Hepatocyte (in vitro differentiated cells): ENCODE data around the gene MARCHF9. TPM values are rescaled to one million over a fixed set of nuclear protein-coding genes. Genes with fewer than 3 reads are reported as not detected.

ENCODE experiments used
- DNase-seq: peaks from one replicate; pipeline ENCODE4 v3.0.0-alpha.2; 2016; ENCODE audit warnings: low spot score
- H2AFZ ChIP-seq: fragments of 200-600 bp; sonication (generic); 2 replicates; pipeline ENCODE4 v1.6.0; 2016; ENCODE audit warnings: antibody characterized with exemption, mild to moderate bottlenecking
- H3K27ac ChIP-seq: fragments of 200-600 bp; sonication (generic); 2 replicates; pipeline ENCODE4 v1.5.1; 2016; ENCODE audit warnings: mild to moderate bottlenecking
- H3K27me3 ChIP-seq: fragments of 200-600 bp; sonication (generic); 2 replicates; pipeline ENCODE4 v1.6.1; 2016
- H3K36me3 ChIP-seq: fragments of 200-600 bp; sonication (generic); replicated peaks from 2 replicates; pipeline ENCODE4 v1.5.1; 2016; ENCODE audit warnings: low read depth; ENCODE audit not compliant: insufficient read depth
- H3K4me1 ChIP-seq: fragments of 200-600 bp; sonication (generic); 2 replicates; pipeline ENCODE4 v1.5.1; 2016; ENCODE audit warnings: mild to moderate bottlenecking, moderate library complexity; ENCODE audit not compliant: insufficient read depth
- H3K4me2 ChIP-seq: fragments of 200-600 bp; sonication (generic); 2 replicates; pipeline ENCODE4 v1.6.0; 2016
- H3K4me3 ChIP-seq: fragments of 200-600 bp; sonication (generic); 2 replicates; pipeline ENCODE4 v1.5.1; 2016; ENCODE audit warnings: mild to moderate bottlenecking
- H3K79me2 ChIP-seq: fragments of 200-600 bp; sonication (generic); 2 replicates; pipeline ENCODE4 v1.6.0; 2017; ENCODE audit warnings: mild to moderate bottlenecking
- H3K9me2 ChIP-seq: fragments of 200-600 bp; sonication (generic); replicated peaks from 2 replicates; pipeline ENCODE4 v1.6.0; 2017; ENCODE audit warnings: mild to moderate bottlenecking; ENCODE audit not compliant: insufficient read depth
- H3K9me3 ChIP-seq: fragments of 200-600 bp; sonication (generic); 2 replicates; pipeline ENCODE4 v1.5.1; 2016; ENCODE audit warnings: low read depth, mild to moderate bottlenecking
- H4K20me1 ChIP-seq: fragments of 200-600 bp; sonication (generic); 2 replicates; pipeline ENCODE4 v1.6.0; 2016; ENCODE audit warnings: mild to moderate bottlenecking; ENCODE audit not compliant: insufficient read depth, poor library complexity, severe bottlenecking
- EZH2 ChIP-seq: fragments of 200-600 bp; sonication (generic); IDR thresholded peaks from 2 replicates; pipeline ENCODE4 v1.6.1; 2016; ENCODE audit warnings: antibody characterized with exemption, mild to moderate bottlenecking, borderline replicate concordance
- EZH2phosphoT487 ChIP-seq: fragments of 200-600 bp; sonication (generic); IDR thresholded peaks from one replicate; pipeline ENCODE4 v1.6.1; 2018; ENCODE audit warnings: antibody characterized with exemption, mild to moderate bottlenecking, low read depth, moderate library complexity; ENCODE audit not compliant: unreplicated experiment, severe bottlenecking
- WGBS: methylation state at CpG from one replicate; pipeline ENCODE4 v1.1.6; 2016; ENCODE audit warnings: low lambda C conversion rate; ENCODE audit errors: missing lambda C conversion rate; 5-methylcytosine and 5-hydroxymethylcytosine counted together
- polyA plus RNA-seq: library from polyadenylated mRNA; unstranded; fragments of >200 nt; fragmentation: Nextera tagmentation; extraction: Ambion mirVana; gene quantifications from 2 replicates; pipeline ENCODE4 v1.2.1, GENCODE V29; 2016
- total RNA-seq: library from RNA; depleted of rRNA; stranded (reverse); fragments of >200 nt; gene quantifications from 2 replicates; pipeline ENCODE4 v1.2.3, GENCODE V29; 2014
- TF ChIP-seq, protein P1 (sequence below): fragments of 200-600 bp; sonication (generic); IDR thresholded peaks from 2 replicates; pipeline ENCODE4 v1.5.1; 2016; ENCODE audit warnings: antibody characterized with exemption, mild to moderate bottlenecking; ENCODE audit not compliant: poor library complexity

MARCHF9 gene
- total and polyA plus RNA-seq, 2 experiments from 2014 or later = 13.6 to 16.9 TPM

- Histone ChIP-seq H3K79me2 (peaks cover 35% of the 10 kb centered on the region), H3K9me3 (no peaks in the 10 kb centered on the region), H3K27ac (peak overlapping the region; percentile 96), H3K36me3 (peaks cover 3% of the 10 kb centered on the region), H3K4me3 (peak overlapping the region; percentile 46), H4K20me1 (no peaks in the 10 kb centered on the region), H3K9me2 (no peaks in the 10 kb centered on the region), H2AFZ (no peak overlapping the region), H3K4me1 (peaks cover 23% of the 10 kb centered on the region), H3K4me2 (peak overlapping the region; percentile 88), H3K27me3 (no peaks in the 10 kb centered on the region)
- no peak for TF ChIP-seq EZH2
- TF ChIP-seq, protein P1, sequence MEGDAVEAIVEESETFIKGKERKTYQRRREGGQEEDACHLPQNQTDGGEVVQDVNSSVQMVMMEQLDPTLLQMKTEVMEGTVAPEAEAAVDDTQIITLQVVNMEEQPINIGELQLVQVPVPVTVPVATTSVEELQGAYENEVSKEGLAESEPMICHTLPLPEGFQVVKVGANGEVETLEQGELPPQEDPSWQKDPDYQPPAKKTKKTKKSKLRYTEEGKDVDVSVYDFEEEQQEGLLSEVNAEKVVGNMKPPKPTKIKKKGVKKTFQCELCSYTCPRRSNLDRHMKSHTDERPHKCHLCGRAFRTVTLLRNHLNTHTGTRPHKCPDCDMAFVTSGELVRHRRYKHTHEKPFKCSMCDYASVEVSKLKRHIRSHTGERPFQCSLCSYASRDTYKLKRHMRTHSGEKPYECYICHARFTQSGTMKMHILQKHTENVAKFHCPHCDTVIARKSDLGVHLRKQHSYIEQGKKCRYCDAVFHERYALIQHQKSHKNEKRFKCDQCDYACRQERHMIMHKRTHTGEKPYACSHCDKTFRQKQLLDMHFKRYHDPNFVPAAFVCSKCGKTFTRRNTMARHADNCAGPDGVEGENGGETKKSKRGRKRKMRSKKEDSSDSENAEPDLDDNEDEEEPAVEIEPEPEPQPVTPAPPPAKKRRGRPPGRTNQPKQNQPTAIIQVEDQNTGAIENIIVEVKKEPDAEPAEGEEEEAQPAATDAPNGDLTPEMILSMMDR = no peak
- no peak for TF ChIP-seq EZH2phosphoT487
- WGBS = 88% methylated on average over 15 of the region's 15 CpGs
- no peak for DNase-seq
These were observed 4.1 kb upstream of the MARCHF9 start for GRCh38 chr12:57750561-57751431.

- 8% methylated on average over 8 of the region's 8 CpGs for WGBS
These were observed 3.5 kb upstream of the MARCHF9 start for GRCh38 chr12:57751432-57751787.

GRCh38 chr12:57751788-57752667 lies 2.9 kb upstream of the MARCHF9 start, which contains the start of gene CDK4:
CDK4 (minus strand) TSS chr12:57752310; CDS start chr12:57751717, 593 bp downstream.
- Histone ChIP-seq H3K36me3 (peaks cover 3% of the 10 kb centered on the region), H3K9me2 (no peaks in the 10 kb centered on the region), H3K4me1 (peaks cover 22% of the 10 kb centered on the region), H2AFZ (peak within 1 kb of the TSS; percentile 42), H3K79me2 (peaks cover 38% of the 10 kb centered on the region), H3K4me2 (peak within 1 kb of the TSS; percentile 88), H3K9me3 (no peaks in the 10 kb centered on the region), H4K20me1 (peaks cover 3% of the 10 kb centered on the region), H3K4me3 (peak within 1 kb of the TSS; percentile 46), H3K27me3 (no peaks in the 10 kb centered on the region), H3K27ac (peak within 1 kb of the TSS; percentile 96)
- 1% methylated on average over 57 of the region's 58 CpGs for WGBS
- peak; percentile 100 for DNase-seq
- TF ChIP-seq, protein P1 = no peak
- TF ChIP-seq EZH2phosphoT487 = no peak

More at GRCh38 chr12:57751432-57751787, 3.5 kb upstream of the MARCHF9 start:
- no peak overlapping the region for H2AFZ ChIP-seq
- no peaks in the 10 kb centered on the region for H3K27me3 ChIP-seq
- H3K27ac ChIP-seq = peak overlapping the region; percentile 96
- peak overlapping the region; percentile 46 for H3K4me3 ChIP-seq
- H3K9me3 ChIP-seq = no peaks in the 10 kb centered on the region
- peaks cover 3% of the 10 kb centered on the region for H3K36me3 ChIP-seq
- peaks cover 35% of the 10 kb centered on the region for H3K79me2 ChIP-seq
- peak overlapping the region; percentile 88 for H3K4me2 ChIP-seq
- DNase-seq = no peak
- peaks cover under 1% of the 10 kb centered on the region for H4K20me1 ChIP-seq
- H3K9me2 ChIP-seq = no peaks in the 10 kb centered on the region
- peaks cover 22% of the 10 kb centered on the region for H3K4me1 ChIP-seq
- TF ChIP-seq EZH2phosphoT487 (no peak), EZH2 (no peak)
- TF ChIP-seq, protein P1 = no peak
